Panc1 (cell line): Measurements from ENCODE around the gene MYCBP2.

Experiments used
- POLR2AphosphoS5 ChIP-seq: IDR thresholded peaks from 2 replicates; pipeline ENCODE4 v1.6.1; 2012; ENCODE audit warnings: mild to moderate bottlenecking, low read depth, low read length, moderate library complexity
- SIN3A ChIP-seq: IDR thresholded peaks from 2 replicates; pipeline ENCODE4 v1.6.1; 2012; ENCODE audit warnings: low read depth, mild to moderate bottlenecking, low read length, moderate library complexity, borderline replicate concordance; ENCODE audit not compliant: insufficient read depth
- TCF7L2 ChIP-seq: IDR thresholded peaks from 2 replicates; pipeline ENCODE4 v1.6.1; 2011; ENCODE audit warnings: mild to moderate bottlenecking, low read depth, low read length, inconsistent platforms
- TF ChIP-seq, protein P1 (sequence below): fragments of 450-650 bp; IDR thresholded peaks from 2 replicates; pipeline ENCODE4 v1.5.1; 2017; ENCODE audit warnings: mild to moderate bottlenecking
- TF ChIP-seq, protein P2 (sequence below), 2 experiments: IDR thresholded peaks; 2 replicates each; pipeline ENCODE4 v1.6.1; 2011 to 2012; ENCODE audit warnings: low read depth in 2 of 2, control low read depth in 1 of 2, low read length in 1 of 2, mild to moderate bottlenecking in 1 of 2, moderate library complexity in 1 of 2; ENCODE audit not compliant: insufficient read depth in 1 of 2

DNA sequence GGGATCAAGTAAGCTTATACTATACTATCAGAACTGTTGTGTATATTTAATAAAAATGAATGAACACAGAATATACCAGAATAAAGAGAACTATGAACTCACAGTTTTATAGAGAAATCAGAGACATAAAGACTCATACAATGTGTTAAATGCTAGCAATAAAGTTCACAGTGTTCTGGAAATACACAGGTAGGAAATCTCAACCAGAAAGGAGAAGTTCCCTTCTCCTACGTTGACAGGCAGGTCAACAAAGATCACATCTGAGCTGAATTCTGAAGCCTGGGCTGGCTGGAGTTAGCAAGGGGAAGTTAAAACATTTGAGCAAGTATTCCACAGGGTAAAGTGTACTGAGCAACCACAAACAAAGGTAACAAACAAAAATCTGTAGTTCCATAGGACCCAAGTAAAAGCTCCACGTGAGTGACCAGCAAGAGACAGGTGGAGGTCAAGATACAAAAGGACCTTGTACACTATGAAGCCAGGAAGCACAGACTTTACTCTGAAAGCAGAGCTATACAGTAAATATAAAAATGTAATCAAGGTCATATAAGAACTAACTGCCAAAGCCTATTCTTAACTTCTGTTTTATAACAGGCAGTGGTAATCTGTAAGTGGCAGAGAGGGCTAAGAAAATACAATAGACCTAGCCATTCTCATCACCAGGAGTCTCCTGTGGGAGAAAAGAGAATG, 312.9 kb downstream of the MYCBP2 start:
- TF ChIP-seq, protein P1, sequence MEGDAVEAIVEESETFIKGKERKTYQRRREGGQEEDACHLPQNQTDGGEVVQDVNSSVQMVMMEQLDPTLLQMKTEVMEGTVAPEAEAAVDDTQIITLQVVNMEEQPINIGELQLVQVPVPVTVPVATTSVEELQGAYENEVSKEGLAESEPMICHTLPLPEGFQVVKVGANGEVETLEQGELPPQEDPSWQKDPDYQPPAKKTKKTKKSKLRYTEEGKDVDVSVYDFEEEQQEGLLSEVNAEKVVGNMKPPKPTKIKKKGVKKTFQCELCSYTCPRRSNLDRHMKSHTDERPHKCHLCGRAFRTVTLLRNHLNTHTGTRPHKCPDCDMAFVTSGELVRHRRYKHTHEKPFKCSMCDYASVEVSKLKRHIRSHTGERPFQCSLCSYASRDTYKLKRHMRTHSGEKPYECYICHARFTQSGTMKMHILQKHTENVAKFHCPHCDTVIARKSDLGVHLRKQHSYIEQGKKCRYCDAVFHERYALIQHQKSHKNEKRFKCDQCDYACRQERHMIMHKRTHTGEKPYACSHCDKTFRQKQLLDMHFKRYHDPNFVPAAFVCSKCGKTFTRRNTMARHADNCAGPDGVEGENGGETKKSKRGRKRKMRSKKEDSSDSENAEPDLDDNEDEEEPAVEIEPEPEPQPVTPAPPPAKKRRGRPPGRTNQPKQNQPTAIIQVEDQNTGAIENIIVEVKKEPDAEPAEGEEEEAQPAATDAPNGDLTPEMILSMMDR, result no peak
- no peak for TF ChIP-seq POLR2AphosphoS5
- TF ChIP-seq SIN3A, result no peak
- TF ChIP-seq, protein P2, sequence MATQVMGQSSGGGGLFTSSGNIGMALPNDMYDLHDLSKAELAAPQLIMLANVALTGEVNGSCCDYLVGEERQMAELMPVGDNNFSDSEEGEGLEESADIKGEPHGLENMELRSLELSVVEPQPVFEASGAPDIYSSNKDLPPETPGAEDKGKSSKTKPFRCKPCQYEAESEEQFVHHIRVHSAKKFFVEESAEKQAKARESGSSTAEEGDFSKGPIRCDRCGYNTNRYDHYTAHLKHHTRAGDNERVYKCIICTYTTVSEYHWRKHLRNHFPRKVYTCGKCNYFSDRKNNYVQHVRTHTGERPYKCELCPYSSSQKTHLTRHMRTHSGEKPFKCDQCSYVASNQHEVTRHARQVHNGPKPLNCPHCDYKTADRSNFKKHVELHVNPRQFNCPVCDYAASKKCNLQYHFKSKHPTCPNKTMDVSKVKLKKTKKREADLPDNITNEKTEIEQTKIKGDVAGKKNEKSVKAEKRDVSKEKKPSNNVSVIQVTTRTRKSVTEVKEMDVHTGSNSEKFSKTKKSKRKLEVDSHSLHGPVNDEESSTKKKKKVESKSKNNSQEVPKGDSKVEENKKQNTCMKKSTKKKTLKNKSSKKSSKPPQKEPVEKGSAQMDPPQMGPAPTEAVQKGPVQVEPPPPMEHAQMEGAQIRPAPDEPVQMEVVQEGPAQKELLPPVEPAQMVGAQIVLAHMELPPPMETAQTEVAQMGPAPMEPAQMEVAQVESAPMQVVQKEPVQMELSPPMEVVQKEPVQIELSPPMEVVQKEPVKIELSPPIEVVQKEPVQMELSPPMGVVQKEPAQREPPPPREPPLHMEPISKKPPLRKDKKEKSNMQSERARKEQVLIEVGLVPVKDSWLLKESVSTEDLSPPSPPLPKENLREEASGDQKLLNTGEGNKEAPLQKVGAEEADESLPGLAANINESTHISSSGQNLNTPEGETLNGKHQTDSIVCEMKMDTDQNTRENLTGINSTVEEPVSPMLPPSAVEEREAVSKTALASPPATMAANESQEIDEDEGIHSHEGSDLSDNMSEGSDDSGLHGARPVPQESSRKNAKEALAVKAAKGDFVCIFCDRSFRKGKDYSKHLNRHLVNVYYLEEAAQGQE (IDR thresholded peaks at IDR 0.05; ENCODE audit: insufficient read depth in 1 of 2, low read depth in 2 of 2, low read length in 1 of 2), result no peak
- no peak for TF ChIP-seq TCF7L2
